M059J (cell line): ENCODE measurements around the gene TMEM121. TPM values are rescaled to one million over a fixed set of nuclear protein-coding genes. Genes with fewer than 3 reads are reported as not detected.
"Not testable (repeated sequence)": the region's sequence is repeated elsewhere in the genome, so short reads cannot be mapped to it uniquely, and the experiment has no call there.

Experiments
- DNase-seq: peaks from one replicate; pipeline ENCODE4 v3.0.0-alpha.2; 2012; ENCODE audit warnings: low read depth
- total RNA-seq: library from RNA; depleted of rRNA; stranded (reverse); fragments of >200 nt; shearing (Covaris generic); gene quantifications from 2 replicates; pipeline ENCODE4 v1.2.3, GENCODE V29; 2014; rRNA removed

The TMEM121 gene
- total RNA-seq, 1 experiment from 2014 or later, result 5.4 TPM

GRCh38 chr14:105570482-105570881 is 44.1 kb downstream of the TMEM121 start:
- DNase-seq, result no peak

GRCh38 chr14:105571181-105571951 is 45.0 kb downstream of the TMEM121 start:
- DNase-seq, result not testable (repeated sequence)

- not testable (repeated sequence) for DNase-seq
Observed at GRCh38 chr14:105572063-105572462, 45.7 kb downstream of the TMEM121 start.

GRCh38 chr14:105573841-105574240 is 47.5 kb downstream of the TMEM121 start:
- DNase-seq, result not testable (repeated sequence)

- not testable (repeated sequence) for DNase-seq
Observed at GRCh38 chr14:105574411-105574810, 48.0 kb downstream of the TMEM121 start.

GRCh38 chr14:105575016-105575700 is 48.8 kb downstream of the TMEM121 start:
- not testable (repeated sequence) for DNase-seq

- no peak for DNase-seq
Observed at GRCh38 chr14:105576525-105577088, 50.2 kb downstream of the TMEM121 start.

GRCh38 chr14:105577314-105577861 is 51.0 kb downstream of the TMEM121 start:
- DNase-seq, result no peak

GRCh38 chr14:105578070-105578469 is 51.7 kb downstream of the TMEM121 start:
- DNase-seq, result no peak

GRCh38 chr14:105579221-105579620 is 52.8 kb downstream of the TMEM121 start:
- not testable (repeated sequence) for DNase-seq

Other genes starting within 250 kb of the TMEM121 start
- gene BRF1, start 225.6 kb upstream of the TMEM121 start, total RNA-seq, result 10.4 and 13.0 TPM in 2 replicates
- gene PACS2, start 211.8 kb upstream of the TMEM121 start, total RNA-seq, result 11.0 and 24.7 TPM in 2 replicates
- gene TEX22, start 128.0 kb upstream of the TMEM121 start, total RNA-seq, result 0.07 TPM in 1 of 2 replicates, not detected in the other
- gene MTA1, start 106.8 kb upstream of the TMEM121 start, total RNA-seq, result 8.9 and 20.3 TPM in 2 replicates
- 93.9 and 114 TPM in 2 replicates for gene CRIP2, start 51.8 kb upstream of the TMEM121 start, total RNA-seq
- gene CRIP1, start 39.7 kb upstream of the TMEM121 start, total RNA-seq, result not detected in 2 replicates
- 10.2 and 22.4 TPM in 2 replicates for gene TEDC1, start 35.3 kb upstream of the TMEM121 start, total RNA-seq